HG03558 (cell line): ENCODE results near the gene TLCD5.

Source experiments
- ATAC-seq: cut with Tn5 transposase; IDR thresholded peaks from one replicate; pipeline ENCODE4 v1.9.1; 2021; ENCODE audit warnings: moderate number of reproducible peaks; ENCODE audit not compliant: unreplicated experiment; ENCODE audit errors: extremely low read depth

TLCD5 gene

DNA sequence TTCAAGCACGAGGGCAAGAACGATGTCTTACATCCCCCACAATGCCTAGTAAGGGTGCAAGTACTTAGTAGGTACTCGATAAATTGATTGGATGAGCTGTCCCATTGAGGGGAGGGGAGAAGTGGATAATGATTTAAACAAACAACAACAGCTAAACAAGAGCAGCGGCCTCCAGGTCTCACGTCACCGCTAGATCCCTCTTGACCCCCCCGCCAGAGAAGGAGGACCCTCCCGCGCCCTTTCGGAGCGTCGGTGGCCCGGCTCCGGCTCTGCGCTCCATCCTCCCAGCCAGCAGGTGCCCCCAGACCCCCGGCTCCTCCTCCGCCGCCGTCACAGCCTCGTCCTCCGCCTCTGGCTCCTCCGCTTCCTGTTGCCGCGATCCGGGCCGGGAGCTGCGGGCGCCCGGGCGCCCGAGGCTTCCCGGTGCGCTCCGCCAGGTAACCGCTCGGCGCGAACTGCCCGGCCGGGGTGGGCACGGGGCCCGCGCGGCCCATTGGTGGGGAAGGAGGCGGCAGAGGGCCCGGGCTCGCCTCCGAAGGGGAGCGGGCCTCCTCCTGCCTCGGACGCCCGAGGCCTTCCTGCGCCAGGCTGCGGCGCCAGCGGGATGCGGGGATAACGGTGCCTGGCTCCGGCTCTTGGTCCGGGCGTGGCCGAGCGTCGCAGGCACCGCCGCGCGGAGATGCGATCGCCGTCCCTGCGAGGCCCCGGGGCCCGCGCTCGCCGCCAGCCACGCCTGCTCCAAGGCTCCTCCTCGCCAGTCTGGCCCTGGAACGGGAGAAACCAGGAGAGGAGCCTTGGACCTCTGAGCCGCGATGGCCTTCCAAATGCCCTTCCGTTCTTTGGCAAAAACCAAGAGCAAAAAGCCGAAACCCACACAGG, at the start of gene TLCD5:
TLCD5 (plus strand) TSS at position 368 of the 879 bp plus-strand sequence. CDS start 2,143 bp downstream, outside the sequence.
- no peak for ATAC-seq

- no peak for ATAC-seq
These were observed 45.6 kb upstream of the TLCD5 start for GRCh38 chr11:120279502-120279901.

DNA sequence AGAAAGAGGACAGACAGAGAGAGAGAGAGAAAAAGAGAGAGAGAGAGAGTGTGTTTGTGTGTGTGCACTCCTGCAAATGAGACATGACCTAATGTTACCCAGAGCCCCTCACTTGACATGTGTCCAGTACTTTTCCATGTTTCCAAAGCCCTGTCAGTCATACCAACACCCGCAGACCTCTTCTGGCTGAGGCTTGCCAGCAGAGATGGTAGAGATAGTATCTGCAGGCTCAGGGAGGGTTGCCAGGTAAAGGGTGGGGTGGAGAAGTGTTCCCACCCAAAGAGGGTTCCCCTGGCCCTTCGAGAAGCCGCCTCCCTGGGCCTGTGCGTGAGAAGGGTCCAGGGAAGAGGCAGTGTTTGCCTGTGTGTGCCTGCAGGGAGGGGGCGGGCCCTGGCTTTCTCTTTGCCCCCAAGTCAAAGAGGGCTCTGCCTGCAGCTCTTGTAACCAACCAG, 44.5 kb upstream of the TLCD5 start:
- no peak for ATAC-seq

GRCh38 chr11:120281143-120281795, 43.8 kb upstream of the TLCD5 start:
- no peak for ATAC-seq

- no peak for ATAC-seq
These were observed 42.0 kb upstream of the TLCD5 start for GRCh38 chr11:120283124-120283523.

- ATAC-seq: no peak
These were observed 40.8 kb upstream of the TLCD5 start for GRCh38 chr11:120284272-120284671.

- ATAC-seq: no peak
These were observed 39.8 kb upstream of the TLCD5 start for GRCh38 chr11:120285256-120285655.

DNA sequence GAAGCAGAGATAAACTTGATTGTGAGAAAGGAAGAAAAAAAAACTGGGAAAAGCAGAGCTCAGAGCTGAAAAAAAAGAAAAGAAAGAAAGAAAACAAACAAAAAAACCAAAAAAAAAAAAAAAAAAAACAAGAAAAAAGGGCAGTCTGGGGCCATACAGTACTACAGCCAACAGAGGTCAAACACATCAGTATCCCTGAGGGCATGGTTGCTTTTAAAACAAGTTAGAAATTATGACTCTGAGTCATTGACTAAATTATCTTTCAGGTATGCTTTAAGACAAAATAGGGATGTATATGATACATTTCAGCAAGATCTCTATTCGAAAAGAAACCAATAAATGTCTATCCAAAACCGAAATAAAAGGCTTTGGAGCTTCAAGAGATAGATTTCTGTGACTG, 37.1 kb upstream of the TLCD5 start:
- ATAC-seq: no peak

DNA sequence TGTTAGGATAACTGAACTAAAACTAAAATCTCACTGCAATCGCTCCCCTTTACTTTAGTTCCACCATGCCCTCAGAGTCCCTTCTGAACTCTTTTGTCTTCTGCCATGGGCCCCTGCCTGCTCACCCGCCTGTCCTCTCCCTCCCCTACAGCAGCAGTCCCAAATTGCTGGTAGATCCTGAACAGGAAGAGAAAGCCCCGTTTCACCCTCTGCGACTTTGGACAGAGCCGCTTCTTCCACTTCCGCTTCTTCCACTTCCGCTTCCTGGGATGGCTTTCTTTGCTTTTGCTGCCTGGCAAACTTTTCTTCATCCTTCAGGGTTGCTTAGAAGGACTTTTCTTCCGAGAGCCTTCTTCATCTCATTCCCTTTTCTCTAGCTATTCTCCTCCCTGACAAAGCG, 35.7 kb upstream of the TLCD5 start:
- no peak for ATAC-seq

DNA sequence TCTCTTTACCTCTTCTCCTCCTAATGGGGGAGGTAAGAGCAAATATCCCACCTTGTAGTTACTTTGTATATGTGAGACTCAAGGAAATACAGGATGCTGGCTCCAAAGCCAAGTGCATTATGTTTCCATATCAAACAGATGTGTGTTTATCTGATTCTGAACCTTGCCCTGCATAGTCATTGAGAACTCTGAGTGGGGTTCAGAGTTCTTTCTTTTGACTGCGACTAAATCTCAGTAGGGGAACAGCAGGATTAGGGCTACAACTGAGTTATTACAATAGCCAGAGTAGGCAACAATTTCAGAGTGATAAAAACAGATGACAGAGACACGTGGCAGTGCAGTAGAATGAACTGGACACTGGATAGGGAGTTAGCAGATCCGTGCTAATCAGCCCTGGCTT, 34.1 kb upstream of the TLCD5 start:
- no peak for ATAC-seq

DNA sequence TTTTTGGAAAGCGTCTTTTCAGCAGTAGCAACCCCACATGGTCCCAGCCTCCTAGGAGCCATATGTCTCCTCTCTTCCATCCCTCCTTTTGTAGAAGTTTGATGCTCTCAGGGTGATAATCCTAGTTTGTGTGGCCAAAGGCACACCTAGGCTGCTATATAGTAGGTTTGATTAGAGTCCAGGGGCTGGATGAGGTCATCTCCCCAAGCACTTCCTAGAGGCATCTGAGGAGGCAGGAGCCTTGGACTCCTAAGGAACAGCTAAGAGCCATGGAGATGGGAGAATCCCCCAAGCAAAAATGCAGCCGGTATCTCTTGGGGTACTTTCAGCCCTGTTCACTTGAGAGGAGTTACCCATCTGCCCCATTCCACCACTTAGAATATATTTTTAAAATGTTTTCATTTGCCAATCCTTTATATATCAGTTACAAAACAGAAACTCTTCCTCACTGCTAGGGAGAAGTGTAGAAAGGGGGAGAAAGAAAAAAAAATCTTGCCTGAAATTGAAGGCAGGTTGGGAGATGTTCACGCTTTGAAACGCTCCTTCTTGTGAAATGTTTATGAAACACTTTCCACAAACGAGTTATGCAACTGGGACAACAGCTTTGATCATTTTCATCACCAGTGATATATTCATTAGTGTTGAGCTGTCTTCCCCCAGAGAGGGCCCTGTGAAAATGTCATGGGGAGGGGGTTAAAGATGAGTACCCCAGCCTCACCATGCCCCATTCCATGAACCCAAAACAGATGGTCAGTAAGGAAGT, 31.9 kb upstream of the TLCD5 start:
- no peak for ATAC-seq

GRCh38 chr11:120294096-120294495, 31.0 kb upstream of the TLCD5 start:
- no peak for ATAC-seq

GRCh38 chr11:120295099-120295498, 30.0 kb upstream of the TLCD5 start:
- no peak for ATAC-seq

GRCh38 chr11:120296554-120296953, 28.5 kb upstream of the TLCD5 start:
- ATAC-seq: no peak

- no peak for ATAC-seq
These were observed 26.6 kb upstream of the TLCD5 start for GRCh38 chr11:120298461-120298860.

- no peak for ATAC-seq
These were observed 22.9 kb upstream of the TLCD5 start for GRCh38 chr11:120302001-120302805.

DNA sequence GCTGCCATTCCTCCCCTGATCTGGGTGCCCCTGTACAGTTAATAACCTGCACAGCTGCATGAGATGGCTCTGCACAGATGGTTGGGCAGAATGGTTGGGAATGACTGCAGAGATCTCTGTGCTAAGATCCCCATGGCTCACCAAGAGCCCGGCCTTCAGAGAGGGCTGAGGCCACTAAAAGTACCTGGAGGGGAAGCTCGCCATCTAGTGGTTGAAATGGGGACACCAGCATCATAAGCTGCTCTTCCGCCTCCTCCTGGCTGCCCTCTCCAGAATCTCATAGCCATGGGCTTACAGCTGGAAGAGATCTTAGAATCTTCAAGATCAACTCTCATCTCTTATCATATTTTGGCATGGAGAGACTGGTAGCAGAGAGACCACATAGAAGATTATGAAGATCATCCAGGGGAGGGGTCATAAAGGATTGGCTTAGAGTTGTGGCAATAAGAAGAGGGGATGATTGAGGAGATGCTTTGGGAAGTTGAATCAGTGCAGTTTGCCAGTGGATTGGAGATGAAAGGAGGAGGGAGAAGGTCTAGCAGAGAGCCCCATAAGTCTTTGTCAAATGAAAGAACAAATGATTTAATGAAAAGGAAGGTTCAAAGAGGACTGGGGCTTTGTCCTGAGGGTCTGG, 22.0 kb upstream of the TLCD5 start:
- no peak for ATAC-seq

DNA sequence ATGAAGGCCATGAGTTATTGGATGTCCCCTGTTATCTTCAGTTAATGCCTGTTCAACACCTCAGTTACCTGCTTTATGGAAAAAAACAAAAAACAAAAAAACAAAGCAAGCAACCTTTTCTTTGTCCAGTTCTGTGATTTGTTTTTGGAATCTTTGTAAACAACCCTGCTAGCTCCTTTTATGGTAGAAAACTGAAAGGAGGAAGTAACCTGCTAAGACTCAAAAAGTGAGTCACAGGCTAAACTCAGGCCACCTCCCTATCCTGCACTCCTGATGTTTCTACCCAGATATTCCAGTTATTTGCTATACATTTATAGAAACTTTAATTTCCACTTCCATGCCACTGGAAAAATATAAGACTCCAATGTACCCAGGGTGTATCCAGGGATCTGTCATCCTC, 20.6 kb upstream of the TLCD5 start:
- ATAC-seq: no peak

- ATAC-seq: no peak
These were observed 19.8 kb upstream of the TLCD5 start for GRCh38 chr11:120305286-120305685.
